Activated T-helper 9 cell treated with anti-CD3 and anti-CD28 coated beads, Interleukin-2, amount 50 U/mL, for 16 hours (primary cell): Measurements from ENCODE around the gene IRF1.

Experiments used
- DNase-seq: peaks from one replicate; pipeline ENCODE4 v3.0.0-alpha.2; 2020; ENCODE audit warnings: low read depth

Gene IRF1

DNA sequence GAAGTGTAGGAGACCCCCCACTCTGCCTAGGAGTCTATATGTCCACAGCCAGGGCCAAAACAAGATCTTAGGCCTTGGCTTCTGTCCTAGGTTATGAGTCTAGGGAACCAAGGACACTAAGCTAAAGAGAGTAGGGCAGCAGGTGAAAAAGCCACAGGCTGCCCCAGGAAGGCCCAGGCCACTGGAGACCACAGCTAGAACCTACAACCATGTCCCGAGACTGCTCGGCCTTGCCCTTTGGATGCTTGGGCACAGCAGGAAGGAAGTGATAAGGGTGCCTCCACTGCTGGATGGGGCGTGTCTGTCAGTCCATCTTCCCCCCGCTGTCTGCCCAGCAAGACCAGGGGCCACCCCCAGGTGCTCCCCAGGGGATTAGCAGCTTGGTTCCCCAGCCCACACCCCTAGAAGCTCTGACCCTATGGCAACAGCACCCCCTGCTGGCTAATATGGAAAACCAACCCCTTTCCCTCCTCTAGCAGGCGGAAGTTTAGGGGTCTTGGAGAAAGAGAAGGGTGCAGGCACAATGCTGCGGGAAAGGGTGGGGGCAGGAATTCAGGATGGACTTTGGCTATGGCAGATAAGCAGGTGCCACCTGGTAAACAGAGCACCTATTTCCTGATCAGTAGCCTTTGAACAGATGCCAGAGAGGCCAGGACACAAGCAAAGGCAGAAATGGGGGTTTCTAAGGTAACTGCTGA is 10.5 kb upstream of the IRF1 start:
- peak; percentile 61 for DNase-seq

DNA sequence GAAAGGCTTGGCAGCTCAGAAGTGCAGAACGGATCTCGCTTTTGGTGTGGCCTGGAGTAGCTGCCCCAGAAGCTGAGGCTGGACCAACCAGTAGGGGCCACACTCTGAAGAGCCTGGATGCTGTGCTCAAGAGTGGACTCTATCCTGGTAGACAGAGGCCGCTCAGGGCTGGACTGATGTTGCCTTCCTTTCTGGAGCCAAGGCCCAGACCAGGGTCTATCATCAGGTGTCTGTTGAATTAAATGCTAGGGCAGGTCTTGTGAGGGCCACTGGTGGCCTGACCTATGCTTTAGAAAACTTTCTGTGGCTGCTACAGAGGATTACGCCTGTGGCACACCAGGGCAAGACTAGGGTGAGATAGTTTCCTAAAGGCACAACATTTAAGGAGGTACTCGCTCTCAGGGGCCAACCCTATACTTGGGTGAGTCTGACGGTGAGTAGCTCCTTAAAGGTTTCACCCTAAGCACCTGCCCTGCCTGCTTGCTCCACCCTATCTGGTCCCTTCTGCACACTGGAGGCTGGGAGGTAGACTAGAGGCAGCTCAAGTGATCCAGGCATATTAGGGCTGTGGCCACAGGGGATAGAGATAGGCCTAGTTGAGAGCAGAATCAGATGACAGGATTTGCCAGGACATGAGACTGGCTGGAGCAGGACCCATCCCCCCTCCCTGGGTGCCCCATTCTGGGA is 9.8 kb upstream of the IRF1 start:
- DNase-seq = no peak

- DNase-seq = no peak
Measured at GRCh38 chr5:132499440-132500243, 9.1 kb upstream of the IRF1 start.

- DNase-seq = no peak
Measured at GRCh38 chr5:132498686-132499271, 8.2 kb upstream of the IRF1 start.

DNA sequence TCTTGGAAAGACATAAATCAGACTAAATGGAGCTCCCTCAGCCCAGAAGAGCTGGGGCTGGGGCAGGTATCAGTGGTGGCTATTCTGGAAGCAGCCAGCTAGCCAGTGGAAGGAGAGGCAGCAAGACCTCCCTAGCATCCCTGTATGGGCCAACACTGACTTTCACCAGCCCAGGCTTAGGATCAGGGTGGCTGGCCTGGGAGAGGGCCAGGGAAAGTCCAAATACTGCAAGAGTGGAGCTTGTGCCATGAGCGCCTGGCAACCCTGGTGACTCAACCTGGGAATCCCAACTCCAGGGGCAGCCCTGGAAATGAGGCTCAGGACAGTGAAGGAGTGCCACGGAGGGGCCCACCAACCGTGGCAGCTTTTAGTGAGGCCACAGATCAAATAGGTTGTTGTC is 7.6 kb upstream of the IRF1 start:
- no peak for DNase-seq

- DNase-seq = no peak
Measured at GRCh38 chr5:132497488-132497997, 7.0 kb upstream of the IRF1 start.

DNA sequence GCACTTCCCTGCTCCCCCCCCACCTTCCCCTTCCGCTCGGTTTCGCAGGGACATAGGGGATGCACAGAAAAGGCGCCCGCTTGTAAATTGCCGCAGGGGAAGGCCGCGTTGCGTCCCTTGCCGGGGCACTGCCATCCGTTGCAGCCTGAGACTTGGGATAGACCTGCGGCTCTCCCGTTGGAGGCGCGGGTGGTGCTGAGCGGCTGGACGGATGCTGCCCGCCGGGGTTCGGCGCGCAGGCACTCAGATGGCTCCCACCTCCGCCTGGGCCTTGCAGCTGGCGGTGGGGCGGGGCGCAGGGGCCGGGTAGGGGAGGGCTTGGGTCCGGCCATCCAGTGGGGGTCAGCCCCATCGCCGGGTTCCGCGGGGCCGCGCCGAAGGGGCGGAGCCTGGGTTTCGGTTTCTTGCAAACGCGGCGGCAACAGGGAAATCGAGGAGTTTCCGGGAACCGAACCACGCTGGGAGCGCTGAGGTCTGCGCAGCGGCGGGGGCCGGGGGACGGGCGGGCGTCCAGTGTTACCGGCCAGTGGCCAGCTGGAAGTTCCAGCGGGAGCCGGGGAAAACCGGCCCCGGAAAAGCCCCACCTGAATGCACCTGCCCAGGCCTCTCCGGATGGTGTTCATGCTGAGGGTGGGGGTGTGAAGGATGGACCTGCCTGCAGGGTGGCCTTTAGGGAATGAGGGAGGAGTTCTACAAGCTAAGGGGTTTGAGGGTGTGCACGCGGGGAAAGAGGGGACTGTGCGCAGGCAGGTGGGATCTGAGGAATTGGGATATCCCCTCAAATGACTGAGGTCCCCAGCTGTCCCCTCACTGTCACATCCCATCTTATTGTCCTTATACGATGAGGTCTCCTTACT is 6.3 kb upstream of the IRF1 start:
- peak; percentile 58 for DNase-seq

GRCh38 chr5:132496191-132496630 is 5.6 kb upstream of the IRF1 start:
- peak; percentile 84 for DNase-seq

- peak; percentile 77 for DNase-seq
Measured at GRCh38 chr5:132495667-132496190, 5.2 kb upstream of the IRF1 start.

- no peak for DNase-seq
Measured at GRCh38 chr5:132493821-132494220, 3.2 kb upstream of the IRF1 start.

GRCh38 chr5:132493241-132493640 is 2.7 kb upstream of the IRF1 start:
- no peak for DNase-seq

DNA sequence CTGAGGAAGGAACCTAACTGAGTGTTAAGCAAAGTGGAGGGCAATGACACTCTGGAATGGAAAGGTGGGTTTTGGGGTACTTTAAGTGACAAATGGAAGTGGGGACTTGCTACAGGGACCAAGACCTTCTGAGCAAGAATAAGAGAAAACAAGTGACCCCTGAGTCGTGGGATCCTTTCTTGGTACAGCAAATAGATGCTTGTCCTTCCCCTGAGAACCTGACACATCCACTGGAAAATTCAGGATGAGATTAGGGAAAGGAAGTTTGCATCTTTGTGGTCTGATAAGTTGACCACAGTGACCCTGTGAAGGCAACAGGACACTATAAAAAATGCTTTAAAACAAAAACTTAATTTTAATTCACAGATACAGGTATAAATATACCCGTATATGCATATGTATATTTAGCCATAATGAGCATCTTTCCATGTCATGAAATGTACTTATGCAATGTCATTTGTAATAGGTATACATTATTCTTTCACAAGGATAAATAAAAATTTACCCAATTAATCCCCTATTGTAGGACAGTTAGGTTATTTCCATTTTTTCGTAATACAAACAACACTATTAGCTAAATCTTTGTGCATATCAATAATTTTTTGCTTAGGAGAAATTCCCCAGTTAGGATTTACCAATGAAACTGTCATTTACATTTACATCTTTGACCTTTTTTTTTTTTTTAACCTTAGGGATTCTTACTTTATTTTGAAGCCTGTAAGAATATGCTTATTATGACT is 2.0 kb upstream of the IRF1 start:
- no peak for DNase-seq

GRCh38 chr5:132491368-132492364 is 1.1 kb upstream of the IRF1 start:
- DNase-seq = no peak

DNA sequence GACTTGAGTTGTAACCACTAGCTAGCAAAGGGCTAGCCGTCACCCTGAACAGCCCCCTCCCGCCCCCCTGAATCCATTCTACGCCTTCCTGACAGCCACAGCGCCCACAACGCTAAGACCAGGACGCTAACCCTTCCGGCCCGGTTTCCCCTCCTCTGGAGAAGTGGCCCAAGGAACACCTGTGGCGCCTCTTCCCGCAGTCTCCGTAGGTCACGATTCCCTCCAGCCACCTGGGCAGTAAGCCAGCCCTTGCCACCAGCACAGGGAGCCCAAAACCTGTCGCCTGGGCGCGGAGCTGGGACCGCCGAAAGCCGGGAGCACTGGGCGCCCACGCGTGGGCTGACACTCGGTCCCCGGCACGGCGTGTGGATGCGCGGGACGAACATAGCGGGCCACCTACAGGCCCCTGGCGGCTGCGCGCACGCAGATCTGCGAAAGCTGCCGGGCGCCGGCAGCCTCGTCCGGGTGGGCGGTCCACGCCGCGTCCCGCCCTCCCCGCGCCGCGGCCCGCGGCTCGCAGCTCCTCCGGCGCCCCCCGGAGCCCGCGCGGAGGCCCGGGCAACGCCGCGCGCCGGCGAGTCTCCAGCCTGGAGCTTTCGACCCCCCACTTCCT is 596 bp downstream of the IRF1 start:
- peak; percentile 16 for DNase-seq

DNA sequence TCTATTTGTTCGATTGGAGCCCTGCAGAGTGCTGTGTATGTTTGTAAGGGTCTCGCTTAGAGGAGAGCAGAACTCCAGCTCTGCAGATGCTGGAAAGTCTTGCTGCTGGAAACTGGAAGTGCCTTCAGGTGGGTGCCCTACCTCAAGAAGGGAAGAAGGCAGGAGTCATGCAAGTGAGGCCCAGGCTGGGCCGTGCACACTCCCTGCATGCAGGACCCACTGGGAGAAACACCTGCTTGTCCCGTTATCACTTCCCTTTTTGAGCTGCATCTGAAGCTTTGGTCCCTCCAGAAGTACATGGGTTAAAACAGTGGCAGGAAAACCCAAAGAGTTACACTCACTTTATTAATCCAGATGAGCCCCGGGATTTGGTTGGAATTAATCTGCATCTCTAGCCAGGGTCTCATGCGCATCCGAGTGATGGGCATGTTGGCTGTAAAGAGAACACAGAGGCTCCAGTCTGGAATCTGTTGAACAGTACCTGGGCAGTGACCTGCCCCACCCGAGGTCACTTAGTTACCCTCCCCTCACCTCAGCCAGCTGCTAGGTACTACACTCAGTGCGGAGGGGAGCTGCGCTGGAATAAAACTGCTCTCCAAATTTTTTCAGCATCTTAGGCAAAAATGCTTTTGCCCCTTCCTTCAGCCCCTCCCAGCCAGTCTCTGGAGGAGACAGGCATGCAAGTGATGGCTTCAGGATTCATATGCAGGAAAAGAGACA is 1.4 kb downstream of the IRF1 start:
- DNase-seq = peak; percentile 1

DNA sequence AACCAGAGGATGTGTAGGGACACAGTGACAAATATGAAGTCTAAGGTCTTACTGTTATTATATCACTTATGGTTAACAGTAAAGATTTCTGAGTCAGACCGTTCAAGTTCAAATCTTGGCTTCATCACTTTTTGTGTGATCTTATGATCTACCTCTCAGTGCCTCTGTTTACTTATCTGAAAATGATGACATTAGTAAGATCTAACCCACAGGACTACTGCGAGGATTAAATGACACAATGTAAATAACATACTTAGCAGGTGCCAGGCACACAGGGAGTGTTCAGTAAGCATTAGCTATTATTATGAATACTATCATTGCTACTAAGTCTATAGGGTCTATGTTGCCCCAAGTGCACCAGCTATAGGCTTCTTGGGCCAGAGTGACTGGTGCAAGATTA is 2.0 kb downstream of the IRF1 start:
- no peak for DNase-seq

- no peak for DNase-seq
Measured at GRCh38 chr5:132487841-132488555, 2.6 kb downstream of the IRF1 start.
